GM23338 (cell line): Measurements from ENCODE around the gene OLA1. TPM values are rescaled to one million over a fixed set of nuclear protein-coding genes. Genes with fewer than 3 reads are reported as not detected.
"Not testable (repeated sequence)": the region's sequence is repeated elsewhere in the genome, so short reads cannot be mapped to it uniquely, and the experiment has no call there.

Experiments
- ATAC-seq: fragments of 200-7000 bp; cut with Tn5 transposase; 3 replicates; pipeline ENCODE4 v1.9.1; 2020
- DNase-seq: peaks from one replicate; pipeline ENCODE4 v3.0.0-alpha.2; 2015; ENCODE audit warnings: low spot score
- H2AFZ ChIP-seq: fragments of 200-600 bp; sonication (generic); 2 replicates; pipeline ENCODE4 v1.8.0; 2016; ENCODE audit warnings: antibody characterized with exemption, mild to moderate bottlenecking, moderate library complexity
- H3F3A ChIP-seq: fragments of 200-600 bp; sonication (generic); replicated peaks from 2 replicates; pipeline ENCODE4 v1.8.0; 2017; ENCODE audit warnings: antibody characterized with exemption, mixed run types, low read depth
- H3K27ac ChIP-seq: fragments of 200-600 bp; sonication (generic); 2 replicates; pipeline ENCODE4 v1.6.1; 2016; ENCODE audit warnings: low read depth
- H3K27me3 ChIP-seq: fragments of 200-600 bp; sonication (generic); 2 replicates; pipeline ENCODE4 v1.8.0; 2016; ENCODE audit warnings: mild to moderate bottlenecking, mixed run types, moderate library complexity; ENCODE audit not compliant: insufficient read depth
- H3K36me3 ChIP-seq: fragments of 200-600 bp; sonication (generic); 2 replicates; pipeline ENCODE4 v1.8.0; 2016; ENCODE audit warnings: mild to moderate bottlenecking; ENCODE audit not compliant: insufficient read depth
- H3K4me1 ChIP-seq: fragments of 200-600 bp; sonication (generic); 2 replicates; pipeline ENCODE4 v1.8.0; 2016; ENCODE audit warnings: mild to moderate bottlenecking, moderate library complexity; ENCODE audit not compliant: insufficient read depth
- H3K4me2 ChIP-seq: fragments of 200-600 bp; sonication (generic); 2 replicates; pipeline ENCODE4 v1.7.1; 2017; ENCODE audit warnings: mixed run types
- H3K4me3 ChIP-seq: fragments of 200-600 bp; sonication (generic); 2 replicates; pipeline ENCODE4 v1.6.1; 2016; ENCODE audit warnings: mixed run types
- H3K79me2 ChIP-seq: fragments of 200-600 bp; sonication (generic); replicated peaks from 2 replicates; pipeline ENCODE4 v1.8.0; 2017; ENCODE audit warnings: mild to moderate bottlenecking; ENCODE audit not compliant: insufficient read depth
- H3K9me2 ChIP-seq: fragments of 200-600 bp; sonication (generic); 2 replicates; pipeline ENCODE4 v1.8.0; 2017; ENCODE audit not compliant: insufficient read depth
- H4K20me1 ChIP-seq: fragments of 200-600 bp; sonication (generic); replicated peaks from 2 replicates; pipeline ENCODE4 v1.8.0; 2017; ENCODE audit warnings: mild to moderate bottlenecking; ENCODE audit not compliant: insufficient read depth
- H3K27ac Mint-ChIP-seq: 2 replicates; pipeline ENCODE4 v1.8.0; 2020; ENCODE audit warnings: inconsistent platforms, mild to moderate bottlenecking, moderate library complexity, mixed read lengths
- H3K27me3 Mint-ChIP-seq: 3 replicates; pipeline ENCODE4 v1.8.0; 2022; ENCODE audit warnings: low read depth, mild to moderate bottlenecking, moderate library complexity, mixed read lengths, inconsistent platforms; ENCODE audit not compliant: insufficient read depth, poor library complexity
- H3K36me3 Mint-ChIP-seq: 3 replicates; pipeline ENCODE4 v1.8.0; 2021; ENCODE audit warnings: low read depth, mild to moderate bottlenecking, inconsistent platforms, moderate library complexity, mixed read lengths
- H3K4me1 Mint-ChIP-seq: 3 replicates; pipeline ENCODE4 v1.8.0; 2020; ENCODE audit warnings: mild to moderate bottlenecking, inconsistent platforms, mixed read lengths
- H3K4me3 Mint-ChIP-seq: 3 replicates; pipeline ENCODE4 v1.8.0; 2021; ENCODE audit warnings: moderate library complexity, mild to moderate bottlenecking, inconsistent platforms, mixed read lengths
- H3K9me3 Mint-ChIP-seq: 3 replicates; pipeline ENCODE4 v1.8.0; 2020; ENCODE audit warnings: moderate library complexity, mild to moderate bottlenecking, inconsistent platforms, mixed read lengths
- CREB1 ChIP-seq: fragments of 250-450 bp; sonication (Bioruptor Pico); IDR thresholded peaks from 2 replicates; pipeline ENCODE4 v1.5.0; 2020; ENCODE audit warnings: low read depth, mild to moderate bottlenecking, moderate library complexity
- EZH2phosphoT487 ChIP-seq: fragments of 200-600 bp; sonication (generic); IDR thresholded peaks from one replicate; pipeline ENCODE4 v1.8.1; 2018; ENCODE audit warnings: antibody characterized with exemption; ENCODE audit not compliant: unreplicated experiment
- JUNB ChIP-seq: IDR thresholded peaks from one replicate; pipeline ENCODE4 v1.6.1; 2016; ENCODE audit warnings: antibody characterized with exemption; ENCODE audit not compliant: unreplicated experiment
- NANOG ChIP-seq: IDR thresholded peaks from 2 replicates; pipeline ENCODE4 v1.6.1; 2016; ENCODE audit warnings: antibody characterized with exemption, borderline replicate concordance
- POLR2AphosphoS5 ChIP-seq: IDR thresholded peaks from 2 replicates; pipeline ENCODE4 v1.6.1; 2016; ENCODE audit warnings: antibody characterized with exemption, low read depth
- STAT1 ChIP-seq: IDR thresholded peaks from one replicate; pipeline ENCODE4 v1.6.1; 2016; ENCODE audit warnings: antibody characterized with exemption; ENCODE audit not compliant: unreplicated experiment
- ZNF114 ChIP-seq: fragments of 250-450 bp; sonication (Bioruptor Pico); IDR thresholded peaks from 2 replicates; pipeline ENCODE4 v1.5.0; 2020; ENCODE audit warnings: mild to moderate bottlenecking, moderate library complexity
- ZNF331 ChIP-seq: fragments of 250-450 bp; sonication (Bioruptor Pico); IDR thresholded peaks from 2 replicates; pipeline ENCODE4 v1.5.0; 2020; ENCODE audit warnings: low read depth, mild to moderate bottlenecking, moderate library complexity
- polyA plus RNA-seq: library from polyadenylated mRNA; unstranded; fragments of >200 nt; fragmentation: Nextera tagmentation; extraction: Ambion mirVana; gene quantifications from 2 replicates; pipeline ENCODE4 v1.2.1, GENCODE V29; 2016
- total RNA-seq: library from RNA; depleted of rRNA; stranded (reverse); fragments of >200 nt; shearing (Covaris generic); gene quantifications from 2 replicates; pipeline ENCODE4 v1.2.3, GENCODE V29; 2014
- TF ChIP-seq, protein P1 (sequence below): IDR thresholded peaks from 2 replicates; pipeline ENCODE4 v1.6.1; 2016; ENCODE audit warnings: antibody characterized with exemption
- TF ChIP-seq, protein P2 (sequence below): IDR thresholded peaks from one replicate; pipeline ENCODE4 v1.6.1; 2018; ENCODE audit warnings: antibody characterized with exemption; ENCODE audit not compliant: unreplicated experiment
- TF ChIP-seq, protein P3 (sequence below), 2 experiments: fragments of 200-600 bp in 1 of 2; sonication (generic) in 1 of 2; conservative IDR thresholded peaks; 2 replicates each; pipeline versions ENCODE4 v1.5.1 to v1.6.1; 2016 to 2017; ENCODE audit warnings: antibody characterized with exemption in 2 of 2, low read depth in 2 of 2, mild to moderate bottlenecking in 2 of 2, moderate library complexity in 1 of 2

The OLA1 gene
- total and polyA plus RNA-seq, 2 experiments from 2014 or later: 104 to 242 TPM

DNA sequence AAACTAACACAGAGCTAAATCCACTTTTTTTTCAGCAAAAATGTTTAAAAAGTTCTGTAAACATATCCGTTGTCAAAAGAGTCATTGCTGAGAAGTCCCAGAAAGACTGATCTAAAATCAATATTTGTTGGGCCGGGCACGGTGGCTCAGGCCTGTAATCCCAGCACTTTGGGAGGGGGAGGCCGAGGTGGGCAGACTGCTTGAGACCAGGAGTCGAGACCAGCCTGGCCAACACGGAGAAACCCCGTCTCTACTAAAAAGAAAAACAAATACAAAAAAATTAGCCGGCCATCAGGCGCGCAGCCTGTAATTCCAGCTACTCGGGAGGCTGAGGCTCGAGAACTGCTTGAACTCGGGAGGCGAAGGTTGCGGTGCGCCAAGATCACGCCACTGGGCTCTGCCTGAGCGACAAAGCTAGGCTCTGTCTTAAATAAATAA, 1.4 kb downstream of the OLA1 start:
- Histone ChIP-seq H4K20me1 (peaks cover 24% of the 10 kb centered on the region), H3F3A (0 out of 2 replicates have a peak, but pooled peaks cover 4% of the 10 kb centered on the region), H3K27ac (no peak overlapping the region), H3K4me3 (peak overlapping the region; percentile 93), H3K36me3 (peaks cover 7% of the 10 kb centered on the region; the same call in 1 of the 2 replicates), H2AFZ (no peak overlapping the region), H3K27me3 (0 out of 2 replicates have a peak, but pooled peaks cover 6% of the 10 kb centered on the region), H3K4me1 (peaks cover 12% of the 10 kb centered on the region; the same call in 1 of the 2 replicates), H3K9me2 (no peaks in the 10 kb centered on the region; the same call in 1 of the 2 replicates), H3K79me2 (peaks cover 60% of the 10 kb centered on the region), H3K4me2 (peak overlapping the region; percentile 91)
- peaks cover 26% of the 10 kb centered on the region for H3K36me3 Mint-ChIP-seq
- no peak for ATAC-seq
- H3K27ac Mint-ChIP-seq: no peak overlapping the region
- no peaks in the 10 kb centered on the region for H3K9me3 Mint-ChIP-seq
- H3K4me1 Mint-ChIP-seq: peaks cover 18% of the 10 kb centered on the region
- H3K4me3 Mint-ChIP-seq: peak overlapping the region; percentile 91; the same call in 2 of the 3 replicates
- H3K27me3 Mint-ChIP-seq: peaks cover 13% of the 10 kb centered on the region
- DNase-seq: no peak
- no peak for TF ChIP-seq EZH2phosphoT487
- TF ChIP-seq ZNF114 (CRISPR knock-in tag): no peak
- TF ChIP-seq, protein P1, sequence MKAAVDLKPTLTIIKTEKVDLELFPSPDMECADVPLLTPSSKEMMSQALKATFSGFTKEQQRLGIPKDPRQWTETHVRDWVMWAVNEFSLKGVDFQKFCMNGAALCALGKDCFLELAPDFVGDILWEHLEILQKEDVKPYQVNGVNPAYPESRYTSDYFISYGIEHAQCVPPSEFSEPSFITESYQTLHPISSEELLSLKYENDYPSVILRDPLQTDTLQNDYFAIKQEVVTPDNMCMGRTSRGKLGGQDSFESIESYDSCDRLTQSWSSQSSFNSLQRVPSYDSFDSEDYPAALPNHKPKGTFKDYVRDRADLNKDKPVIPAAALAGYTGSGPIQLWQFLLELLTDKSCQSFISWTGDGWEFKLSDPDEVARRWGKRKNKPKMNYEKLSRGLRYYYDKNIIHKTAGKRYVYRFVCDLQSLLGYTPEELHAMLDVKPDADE: no peak

DNA sequence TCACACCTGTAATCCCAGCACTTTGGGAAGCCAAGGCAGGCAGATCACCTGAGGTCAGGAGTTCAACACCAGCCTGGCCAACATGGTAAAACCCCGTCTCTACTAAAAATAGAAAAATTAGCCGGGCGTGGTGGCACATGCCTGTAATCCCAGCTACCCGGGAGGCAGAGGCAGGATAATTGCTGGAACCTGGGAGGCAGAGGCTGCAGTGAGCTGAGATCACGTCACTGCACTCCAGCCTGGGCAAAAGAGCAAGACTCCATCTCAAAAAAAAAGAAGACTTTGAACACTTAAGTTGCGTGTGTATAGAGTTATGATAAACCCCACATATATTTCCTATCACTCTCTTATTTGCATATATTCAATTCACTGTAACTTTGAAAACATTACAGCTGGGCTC, 2.7 kb downstream of the OLA1 start:
- not testable (repeated sequence) for H3K27ac Mint-ChIP-seq, H3K4me3 Mint-ChIP-seq, H3K4me3 ChIP-seq, H3F3A ChIP-seq, H3K4me2 ChIP-seq, H2AFZ ChIP-seq, H3K27me3 ChIP-seq, H3K36me3 ChIP-seq, ATAC-seq, DNase-seq, H3K27ac ChIP-seq, H3K9me2 ChIP-seq, H3K9me3 Mint-ChIP-seq
- peaks cover 26% of the 10 kb centered on the region for H3K36me3 Mint-ChIP-seq
- peaks cover 15% of the 10 kb centered on the region for H3K27me3 Mint-ChIP-seq
- peaks cover 18% of the 10 kb centered on the region for H3K4me1 Mint-ChIP-seq
- Histone ChIP-seq H4K20me1 (peaks cover 30% of the 10 kb centered on the region), H3K4me1 (peaks cover 12% of the 10 kb centered on the region; the same call in 1 of the 2 replicates), H3K79me2 (peaks cover 73% of the 10 kb centered on the region)

DNA sequence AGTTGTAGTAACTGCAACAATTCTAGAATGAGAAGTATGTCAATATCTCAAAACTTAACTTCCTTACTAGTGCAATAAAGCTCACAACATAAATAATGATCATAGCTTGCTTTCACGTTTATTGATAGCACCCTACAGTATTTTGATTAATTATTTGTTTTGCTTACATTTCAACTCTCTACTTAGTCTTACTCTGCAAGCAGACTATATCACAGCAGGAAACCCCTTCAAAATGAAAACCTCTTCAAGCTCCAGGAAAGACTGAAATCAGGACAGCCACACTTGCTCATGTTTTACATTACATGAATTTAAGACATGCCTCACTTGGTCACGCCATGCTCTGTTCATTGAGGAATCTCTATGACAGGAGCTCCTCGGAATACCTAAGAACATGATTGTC, 3.3 kb downstream of the OLA1 start:
- no peak overlapping the region for H3K4me3 ChIP-seq
- H3F3A ChIP-seq: 0 out of 2 replicates have a peak, but pooled peaks cover 4% of the 10 kb centered on the region
- H3K9me2 ChIP-seq: no peaks in the 10 kb centered on the region; the same call in 1 of the 2 replicates
- H2AFZ ChIP-seq: no peak overlapping the region
- H3K4me3 Mint-ChIP-seq: no peak overlapping the region
- H3K9me3 Mint-ChIP-seq: no peaks in the 10 kb centered on the region
- H3K4me2 ChIP-seq: no peak overlapping the region
- peaks cover 26% of the 10 kb centered on the region for H3K36me3 Mint-ChIP-seq
- 0 out of 2 replicates have a peak, but pooled peaks cover 6% of the 10 kb centered on the region for H3K27me3 ChIP-seq
- H3K4me1 Mint-ChIP-seq: peaks cover 18% of the 10 kb centered on the region
- no peak overlapping the region for H3K27ac Mint-ChIP-seq
- peaks cover 7% of the 10 kb centered on the region; the same call in 1 of the 2 replicates for H3K36me3 ChIP-seq
- peaks cover 36% of the 10 kb centered on the region for H4K20me1 ChIP-seq
- H3K27me3 Mint-ChIP-seq: peaks cover 13% of the 10 kb centered on the region
- peaks cover 12% of the 10 kb centered on the region; the same call in 1 of the 2 replicates for H3K4me1 ChIP-seq
- DNase-seq: no peak
- ATAC-seq: no peak
- no peak overlapping the region for H3K27ac ChIP-seq
- peaks cover 79% of the 10 kb centered on the region for H3K79me2 ChIP-seq
- TF ChIP-seq, protein P1: no peak
- TF ChIP-seq, protein P2, sequence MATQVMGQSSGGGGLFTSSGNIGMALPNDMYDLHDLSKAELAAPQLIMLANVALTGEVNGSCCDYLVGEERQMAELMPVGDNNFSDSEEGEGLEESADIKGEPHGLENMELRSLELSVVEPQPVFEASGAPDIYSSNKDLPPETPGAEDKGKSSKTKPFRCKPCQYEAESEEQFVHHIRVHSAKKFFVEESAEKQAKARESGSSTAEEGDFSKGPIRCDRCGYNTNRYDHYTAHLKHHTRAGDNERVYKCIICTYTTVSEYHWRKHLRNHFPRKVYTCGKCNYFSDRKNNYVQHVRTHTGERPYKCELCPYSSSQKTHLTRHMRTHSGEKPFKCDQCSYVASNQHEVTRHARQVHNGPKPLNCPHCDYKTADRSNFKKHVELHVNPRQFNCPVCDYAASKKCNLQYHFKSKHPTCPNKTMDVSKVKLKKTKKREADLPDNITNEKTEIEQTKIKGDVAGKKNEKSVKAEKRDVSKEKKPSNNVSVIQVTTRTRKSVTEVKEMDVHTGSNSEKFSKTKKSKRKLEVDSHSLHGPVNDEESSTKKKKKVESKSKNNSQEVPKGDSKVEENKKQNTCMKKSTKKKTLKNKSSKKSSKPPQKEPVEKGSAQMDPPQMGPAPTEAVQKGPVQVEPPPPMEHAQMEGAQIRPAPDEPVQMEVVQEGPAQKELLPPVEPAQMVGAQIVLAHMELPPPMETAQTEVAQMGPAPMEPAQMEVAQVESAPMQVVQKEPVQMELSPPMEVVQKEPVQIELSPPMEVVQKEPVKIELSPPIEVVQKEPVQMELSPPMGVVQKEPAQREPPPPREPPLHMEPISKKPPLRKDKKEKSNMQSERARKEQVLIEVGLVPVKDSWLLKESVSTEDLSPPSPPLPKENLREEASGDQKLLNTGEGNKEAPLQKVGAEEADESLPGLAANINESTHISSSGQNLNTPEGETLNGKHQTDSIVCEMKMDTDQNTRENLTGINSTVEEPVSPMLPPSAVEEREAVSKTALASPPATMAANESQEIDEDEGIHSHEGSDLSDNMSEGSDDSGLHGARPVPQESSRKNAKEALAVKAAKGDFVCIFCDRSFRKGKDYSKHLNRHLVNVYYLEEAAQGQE: no peak
- TF ChIP-seq NANOG: no peak
- no peak for TF ChIP-seq EZH2phosphoT487
- no peak for TF ChIP-seq ZNF331 (CRISPR knock-in tag)
- TF ChIP-seq CREB1 (CRISPR knock-in tag): no peak
- no peak for TF ChIP-seq STAT1
- no peak for TF ChIP-seq POLR2AphosphoS5
- TF ChIP-seq, protein P3, sequence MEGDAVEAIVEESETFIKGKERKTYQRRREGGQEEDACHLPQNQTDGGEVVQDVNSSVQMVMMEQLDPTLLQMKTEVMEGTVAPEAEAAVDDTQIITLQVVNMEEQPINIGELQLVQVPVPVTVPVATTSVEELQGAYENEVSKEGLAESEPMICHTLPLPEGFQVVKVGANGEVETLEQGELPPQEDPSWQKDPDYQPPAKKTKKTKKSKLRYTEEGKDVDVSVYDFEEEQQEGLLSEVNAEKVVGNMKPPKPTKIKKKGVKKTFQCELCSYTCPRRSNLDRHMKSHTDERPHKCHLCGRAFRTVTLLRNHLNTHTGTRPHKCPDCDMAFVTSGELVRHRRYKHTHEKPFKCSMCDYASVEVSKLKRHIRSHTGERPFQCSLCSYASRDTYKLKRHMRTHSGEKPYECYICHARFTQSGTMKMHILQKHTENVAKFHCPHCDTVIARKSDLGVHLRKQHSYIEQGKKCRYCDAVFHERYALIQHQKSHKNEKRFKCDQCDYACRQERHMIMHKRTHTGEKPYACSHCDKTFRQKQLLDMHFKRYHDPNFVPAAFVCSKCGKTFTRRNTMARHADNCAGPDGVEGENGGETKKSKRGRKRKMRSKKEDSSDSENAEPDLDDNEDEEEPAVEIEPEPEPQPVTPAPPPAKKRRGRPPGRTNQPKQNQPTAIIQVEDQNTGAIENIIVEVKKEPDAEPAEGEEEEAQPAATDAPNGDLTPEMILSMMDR (conservative IDR thresholded peaks at IDR 0.05; ENCODE audit: low read depth in 2 of 2): no peak
- TF ChIP-seq JUNB: no peak
